ENCODE data around the gene MYH7. TPM values are rescaled to one million over a fixed set of nuclear protein-coding genes. Genes with fewer than 3 reads are reported as not detected.
"Not testable (repeated sequence)": the region's sequence is repeated elsewhere in the genome, so short reads cannot be mapped to it uniquely, and the experiment has no call there.

The MYH7 gene
- total RNA-seq, 1 donor from 2014 or later, result not detected

DNA sequence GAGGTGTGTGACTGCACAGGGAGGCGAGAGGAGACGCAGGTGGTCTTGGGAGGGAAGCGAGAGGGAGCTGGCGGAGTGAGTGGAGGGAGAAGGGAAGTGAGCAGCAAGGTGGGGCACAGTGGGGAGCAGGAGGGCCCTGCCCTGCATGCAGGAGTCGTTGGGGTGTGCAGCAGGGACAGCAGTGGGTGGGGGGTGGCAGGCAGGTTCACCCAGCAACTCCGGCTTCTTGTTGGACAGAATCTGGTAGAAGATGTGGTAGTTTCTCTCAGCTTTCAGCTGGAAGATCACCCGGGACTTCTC lies 32.4 kb downstream of the MYH7 start:
- Histone ChIP-seq H3K9me3 (no peaks in the 10 kb centered on the region), H3K27me3 (no peaks in the 10 kb centered on the region), H3K4me1 (no peaks in the 10 kb centered on the region), H3K27ac (no peak overlapping the region), H3K4me3 (no peak overlapping the region), H3K36me3 (no peaks in the 10 kb centered on the region)
- intact Hi-C loops (cut with DNase I), result no loop called here
- TF ChIP-seq POLR2AphosphoS5 (IDR thresholded peaks at IDR 0.05; ENCODE audit: insufficient read depth in 1 of 2, low read depth in 1 of 2) (no peak), POLR2A (IDR thresholded peaks at IDR 0.05) (no peak), CTCF (IDR thresholded peaks at IDR 0.05) (no peak)
- no peak for DNase-seq (ENCODE audit: extremely low spot score in 2 of 2)

GRCh38 chr14:23402296-23403138 lies 32.9 kb downstream of the MYH7 start:
- Histone ChIP-seq H3K4me3 (no peak overlapping the region), H3K27ac (no peak overlapping the region), H3K9me3 (no peaks in the 10 kb centered on the region), H3K36me3 (no peaks in the 10 kb centered on the region), H3K4me1 (no peaks in the 10 kb centered on the region), H3K27me3 (no peaks in the 10 kb centered on the region)
- TF ChIP-seq POLR2A (IDR thresholded peaks at IDR 0.05) (no peak), CTCF (IDR thresholded peaks at IDR 0.05) (no peak), POLR2AphosphoS5 (IDR thresholded peaks at IDR 0.05; ENCODE audit: insufficient read depth in 1 of 2, low read depth in 1 of 2) (no peak)
- intact Hi-C loops (cut with DNase I), result no loop called here
- DNase-seq (ENCODE audit: extremely low spot score in 2 of 2), result no peak

GRCh38 chr14:23401291-23401690 lies 34.2 kb downstream of the MYH7 start:
- no peaks in the 10 kb centered on the region for H3K36me3 ChIP-seq
- no peaks in the 10 kb centered on the region for H3K27me3 ChIP-seq
- intact Hi-C loops (cut with DNase I), result no loop called here
- no peak for DNase-seq (ENCODE audit: extremely low spot score in 2 of 2)
- no peak overlapping the region for H3K4me3 ChIP-seq
- TF ChIP-seq POLR2AphosphoS5 (IDR thresholded peaks at IDR 0.05; ENCODE audit: insufficient read depth in 1 of 2, low read depth in 1 of 2), result no peak
- TF ChIP-seq POLR2A (IDR thresholded peaks at IDR 0.05), result no peak
- no peak for TF ChIP-seq CTCF (IDR thresholded peaks at IDR 0.05)
- no peaks in the 10 kb centered on the region for H3K4me1 ChIP-seq
- H3K27ac ChIP-seq, result no peak overlapping the region
- no peaks in the 10 kb centered on the region for H3K9me3 ChIP-seq

- intact Hi-C loops (cut with DNase I); H3K27ac ChIP-seq; H3K4me1 ChIP-seq; H3K4me3 ChIP-seq; H3K36me3 ChIP-seq; DNase-seq (ENCODE audit: extremely low spot score in 2 of 2); H3K27me3 ChIP-seq; H3K9me3 ChIP-seq: not testable (repeated sequence)
Observed at GRCh38 chr14:23400496-23401149, 34.8 kb downstream of the MYH7 start.

- H3K9me3 ChIP-seq, result no peaks in the 10 kb centered on the region
- no peak overlapping the region for H3K4me3 ChIP-seq
- H3K4me1 ChIP-seq, result no peaks in the 10 kb centered on the region
- no peak overlapping the region for H3K27ac ChIP-seq
- no peaks in the 10 kb centered on the region for H3K36me3 ChIP-seq
- intact Hi-C loops (cut with DNase I), result no loop called here
- no peaks in the 10 kb centered on the region for H3K27me3 ChIP-seq
- no peak for DNase-seq (ENCODE audit: extremely low spot score in 2 of 2)
- TF ChIP-seq POLR2A (IDR thresholded peaks at IDR 0.05) (no peak), CTCF (IDR thresholded peaks at IDR 0.05) (no peak), POLR2AphosphoS5 (IDR thresholded peaks at IDR 0.05; ENCODE audit: insufficient read depth in 1 of 2, low read depth in 1 of 2) (no peak)
Observed at GRCh38 chr14:23399591-23399990, 35.9 kb downstream of the MYH7 start.
